ENCODE measurements around the gene FHAD1. TPM values are rescaled to one million over a fixed set of nuclear protein-coding genes. Genes with fewer than 3 reads are reported as not detected.

FHAD1 gene
- total and polyA plus RNA-seq, 2 experiments from 2014 or later, result 0.24 to 0.74 TPM

DNA sequence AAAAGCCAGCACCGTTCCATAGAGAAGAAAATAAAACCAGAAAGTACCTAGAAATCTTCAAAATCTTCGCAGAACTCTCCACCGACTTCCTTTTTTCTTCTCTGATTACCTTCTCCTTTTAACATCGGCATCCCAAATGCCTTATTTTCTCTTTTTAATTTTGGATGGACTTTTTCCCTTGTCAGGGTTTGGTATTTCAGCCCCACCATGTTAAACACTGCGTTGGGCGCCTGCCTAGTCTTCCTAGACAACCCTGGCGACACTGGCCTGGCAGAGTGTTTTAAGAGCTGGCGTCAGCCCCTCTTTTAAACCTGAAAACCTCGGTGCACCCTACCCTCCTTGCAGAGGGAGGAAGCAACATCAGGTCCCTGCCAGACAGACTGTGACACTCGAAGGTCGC is 96.7 kb downstream of the FHAD1 start:
- H3K27me3 ChIP-seq, result no peaks in the 10 kb centered on the region
- no peaks in the 10 kb centered on the region for H3K9me3 ChIP-seq (ENCODE audit: low read depth)
- no peak overlapping the region for H3K4me3 ChIP-seq
- no peak for TF ChIP-seq CTCF (IDR thresholded peaks at IDR 0.05; ENCODE audit: low read depth, low read length)
- peak; percentile 54 to 66 for DNase-seq (ENCODE audit: low read depth in 1 of 2, low spot score in 1 of 2)
- H3K4me1 ChIP-seq (ENCODE audit: low read depth), result no peaks in the 10 kb centered on the region
- no peak overlapping the region for H3K27ac ChIP-seq
- no peaks in the 10 kb centered on the region for H3K36me3 ChIP-seq

DNA sequence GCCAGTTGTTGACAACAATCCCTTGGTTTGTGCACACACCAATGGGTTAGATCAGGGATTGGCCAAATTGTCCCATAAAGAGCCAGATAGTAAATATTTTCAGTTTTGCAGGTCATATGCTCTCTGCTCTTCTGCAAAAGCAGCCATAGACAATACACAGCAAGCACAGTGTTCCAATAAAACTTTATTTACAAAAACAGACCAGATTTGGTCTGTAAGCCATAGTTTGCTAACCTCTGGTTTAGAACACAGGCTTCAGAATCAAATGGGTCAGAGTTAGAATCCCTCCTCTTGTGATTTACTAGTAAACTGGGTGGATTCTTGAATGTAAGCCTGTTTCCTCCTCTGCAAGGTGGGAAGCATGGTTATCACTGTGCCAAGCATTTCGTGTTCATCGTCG is 97.4 kb downstream of the FHAD1 start:
- H3K4me3 ChIP-seq, result no peak overlapping the region
- no peak overlapping the region for H3K27ac ChIP-seq

GRCh38 chr1:15344800-15345704 is 98.0 kb downstream of the FHAD1 start:
- Histone ChIP-seq H3K27me3 (no peaks in the 10 kb centered on the region), H3K9me3 (ENCODE audit: low read depth) (no peaks in the 10 kb centered on the region), H3K27ac (no peak overlapping the region), H3K36me3 (no peaks in the 10 kb centered on the region), H3K4me1 (ENCODE audit: low read depth) (no peaks in the 10 kb centered on the region), H3K4me3 (no peak overlapping the region)
- DNase-seq (ENCODE audit: low read depth in 1 of 2, low spot score in 1 of 2), result no peak
- TF ChIP-seq CTCF (IDR thresholded peaks at IDR 0.05; ENCODE audit: low read depth, low read length), result no peak

More for the DNA sequence above, 97.4 kb downstream of the FHAD1 start:
- H3K4me1 ChIP-seq (ENCODE audit: low read depth), result no peaks in the 10 kb centered on the region
- no peak for DNase-seq (ENCODE audit: low read depth in 1 of 2, low spot score in 1 of 2)
- H3K9me3 ChIP-seq (ENCODE audit: low read depth), result no peaks in the 10 kb centered on the region
- TF ChIP-seq CTCF (IDR thresholded peaks at IDR 0.05; ENCODE audit: low read depth, low read length), result no peak
- H3K27me3 ChIP-seq, result no peaks in the 10 kb centered on the region
- H3K36me3 ChIP-seq, result no peaks in the 10 kb centered on the region

DNA sequence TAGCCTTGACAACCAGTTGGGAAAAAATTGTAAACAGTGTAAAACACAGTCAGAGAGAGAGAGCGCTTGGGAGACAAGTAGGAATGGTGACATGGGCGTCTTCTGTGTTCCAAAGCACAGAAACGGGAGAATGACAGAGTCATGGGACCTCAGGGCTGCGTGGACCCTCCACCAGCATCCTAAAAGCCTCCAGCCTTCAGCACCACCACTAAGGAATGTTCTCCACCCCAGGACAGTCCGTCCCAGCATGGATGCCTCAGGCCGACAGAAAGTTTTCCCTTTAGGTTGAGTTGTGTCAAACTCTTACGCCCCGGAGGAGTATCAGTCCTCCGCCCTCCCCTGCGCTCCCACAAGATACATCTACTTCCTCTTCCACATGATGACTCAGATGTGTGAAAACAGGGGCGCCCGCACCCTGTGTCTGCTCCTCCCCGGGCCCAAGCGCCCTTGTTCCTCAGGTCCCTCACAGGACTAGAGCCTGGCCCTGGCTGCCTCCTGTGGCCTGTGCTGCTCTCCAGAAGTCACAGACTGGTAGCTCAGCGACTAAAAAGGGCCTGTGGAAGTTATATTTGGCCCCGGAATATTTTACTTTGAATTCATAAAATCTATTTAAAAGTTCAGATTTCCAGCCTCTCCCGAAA is 98.8 kb downstream of the FHAD1 start:
- no peak overlapping the region for H3K4me3 ChIP-seq
- H3K27me3 ChIP-seq, result no peaks in the 10 kb centered on the region
- H3K36me3 ChIP-seq, result no peaks in the 10 kb centered on the region
- TF ChIP-seq CTCF (IDR thresholded peaks at IDR 0.05; ENCODE audit: low read depth, low read length), result no peak
- no peak for DNase-seq (ENCODE audit: low read depth in 1 of 2, low spot score in 1 of 2)
- no peaks in the 10 kb centered on the region for H3K9me3 ChIP-seq (ENCODE audit: low read depth)
- H3K27ac ChIP-seq, result no peak overlapping the region
- no peaks in the 10 kb centered on the region for H3K4me1 ChIP-seq (ENCODE audit: low read depth)

GRCh38 chr1:15346346-15347030 is 99.5 kb downstream of the FHAD1 start:
- DNase-seq (ENCODE audit: low read depth in 1 of 2, low spot score in 1 of 2), result no peak
- H3K27me3 ChIP-seq, result no peaks in the 10 kb centered on the region
- H3K4me3 ChIP-seq, result no peak overlapping the region
- H3K9me3 ChIP-seq (ENCODE audit: low read depth), result no peaks in the 10 kb centered on the region
- H3K27ac ChIP-seq, result no peak overlapping the region
- H3K4me1 ChIP-seq (ENCODE audit: low read depth), result no peaks in the 10 kb centered on the region
- no peak for TF ChIP-seq CTCF (IDR thresholded peaks at IDR 0.05; ENCODE audit: low read depth, low read length)
- H3K36me3 ChIP-seq, result no peaks in the 10 kb centered on the region

Measured in cardiac muscle cell (in vitro differentiated cells and primary cell).